NCI-H524 (cell line): ENCODE data around the gene ECM1.
A peak's percentile ranks its signal among the peaks of the same experiment; 100 is the strongest.

Experiments
- DNase-seq, 2 experiments: peaks; one replicate each; lab custom pipeline; 2025; lab: John Stamatoyannopoulos, UW

ECM1 gene

DNA sequence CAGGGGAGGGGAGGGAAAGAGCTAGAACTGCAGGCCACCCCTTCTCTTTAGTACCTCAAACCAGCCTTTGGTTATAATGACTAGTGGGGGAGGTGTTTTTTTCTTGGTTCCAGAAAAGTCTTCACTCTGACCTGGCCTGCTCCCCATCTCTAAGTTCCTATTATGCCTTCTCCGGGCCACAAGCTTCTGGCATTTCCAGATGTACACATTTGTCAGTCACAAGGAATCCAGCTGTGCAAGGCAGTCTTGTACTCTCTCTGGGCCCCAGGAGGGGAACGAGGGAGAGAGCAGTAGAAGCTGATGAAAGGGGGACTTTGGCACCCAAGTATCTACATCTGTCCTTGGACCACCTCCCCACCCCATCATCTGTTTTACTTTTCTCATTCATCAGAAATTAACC, 4.9 kb downstream of the ECM1 start:
- no peak for DNase-seq

GRCh38 chr1:150513351-150513791, 5.5 kb downstream of the ECM1 start:
- DNase-seq: peak; percentile 26 to 55

- DNase-seq: no peak
Observed at GRCh38 chr1:150514260-150514659, 6.4 kb downstream of the ECM1 start.

- no peak for DNase-seq
Observed at GRCh38 chr1:150514913-150515327, 7.0 kb downstream of the ECM1 start.

GRCh38 chr1:150515328-150516049, 7.6 kb downstream of the ECM1 start, which contains the start of gene FALEC:
FALEC (plus strand) TSS chr1:150515752.
- peak; percentile 90 to 94 for DNase-seq

DNA sequence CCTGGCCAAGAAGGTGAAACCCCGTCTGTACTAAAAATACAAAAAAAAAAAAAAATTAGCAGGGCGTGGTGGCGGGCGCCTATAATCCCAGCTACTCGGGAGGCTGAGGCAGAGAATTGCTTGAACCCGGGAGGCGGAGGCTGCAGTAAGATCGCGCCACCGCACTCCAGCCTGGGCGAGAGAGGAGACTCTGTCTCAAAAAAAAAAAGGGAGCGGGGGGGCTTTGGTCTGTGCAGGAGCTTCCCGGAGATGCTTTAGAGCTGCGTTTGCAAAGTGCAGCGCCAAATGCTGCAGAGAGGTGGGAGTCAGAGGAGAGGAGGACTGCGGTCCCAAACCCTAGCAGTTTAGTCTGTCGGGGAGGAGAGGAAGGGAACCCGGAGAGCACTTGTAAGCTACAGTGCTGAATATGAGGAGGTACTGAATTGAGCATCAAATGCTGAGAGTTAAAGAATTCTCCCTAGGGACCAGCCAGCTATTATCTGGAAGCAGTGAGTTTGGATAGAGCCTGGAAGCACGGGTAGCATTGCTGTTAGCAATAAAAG, 8.2 kb downstream of the ECM1 start:
- peak; percentile 31 to 37 for DNase-seq

- no peak for DNase-seq
Observed at GRCh38 chr1:150516616-150517015, 8.7 kb downstream of the ECM1 start.

- DNase-seq: no peak
Observed at GRCh38 chr1:150521196-150521968, 13.5 kb downstream of the ECM1 start.

GRCh38 chr1:150525348-150525747, 17.4 kb downstream of the ECM1 start:
- no peak for DNase-seq

DNA sequence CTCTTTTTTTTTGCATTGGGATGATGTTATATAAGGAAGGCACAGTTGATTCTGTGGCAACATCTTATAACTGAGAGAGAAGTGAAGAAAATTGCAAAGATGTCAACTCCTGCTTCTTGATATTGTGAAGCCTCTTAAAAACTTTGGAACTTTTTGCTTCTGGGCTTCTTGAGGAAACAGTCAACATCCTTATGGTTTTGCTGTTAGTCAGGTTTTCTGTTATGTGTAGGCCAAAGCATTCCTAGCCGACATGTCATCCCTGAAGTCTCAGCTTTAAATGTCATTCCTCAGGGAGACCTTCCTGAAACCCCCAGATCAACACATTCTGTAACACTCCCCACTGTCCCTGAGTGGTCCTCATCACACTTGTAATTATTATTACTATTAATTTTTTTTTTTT, 20.3 kb downstream of the ECM1 start:
- DNase-seq: no peak

DNA sequence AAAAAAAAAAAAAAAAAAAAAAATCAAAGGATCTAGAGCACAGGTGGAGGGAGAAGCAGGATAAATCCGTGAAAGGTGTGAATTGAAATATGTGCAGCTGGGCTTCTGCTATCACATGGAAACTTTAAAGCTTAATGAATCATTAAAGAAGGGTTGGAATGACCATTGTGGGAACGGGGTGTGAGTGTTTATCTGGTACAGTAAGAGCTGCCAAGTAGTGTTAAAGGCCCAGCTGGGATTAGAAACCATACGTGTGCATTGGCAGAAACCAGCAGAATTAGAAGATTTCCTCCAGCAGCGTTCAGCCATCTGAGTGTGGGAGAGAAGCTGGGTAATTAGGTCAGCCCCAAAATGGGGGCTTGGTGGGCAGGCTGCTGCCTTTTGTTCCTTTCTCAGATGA, 21.1 kb downstream of the ECM1 start:
- DNase-seq: no peak

DNA sequence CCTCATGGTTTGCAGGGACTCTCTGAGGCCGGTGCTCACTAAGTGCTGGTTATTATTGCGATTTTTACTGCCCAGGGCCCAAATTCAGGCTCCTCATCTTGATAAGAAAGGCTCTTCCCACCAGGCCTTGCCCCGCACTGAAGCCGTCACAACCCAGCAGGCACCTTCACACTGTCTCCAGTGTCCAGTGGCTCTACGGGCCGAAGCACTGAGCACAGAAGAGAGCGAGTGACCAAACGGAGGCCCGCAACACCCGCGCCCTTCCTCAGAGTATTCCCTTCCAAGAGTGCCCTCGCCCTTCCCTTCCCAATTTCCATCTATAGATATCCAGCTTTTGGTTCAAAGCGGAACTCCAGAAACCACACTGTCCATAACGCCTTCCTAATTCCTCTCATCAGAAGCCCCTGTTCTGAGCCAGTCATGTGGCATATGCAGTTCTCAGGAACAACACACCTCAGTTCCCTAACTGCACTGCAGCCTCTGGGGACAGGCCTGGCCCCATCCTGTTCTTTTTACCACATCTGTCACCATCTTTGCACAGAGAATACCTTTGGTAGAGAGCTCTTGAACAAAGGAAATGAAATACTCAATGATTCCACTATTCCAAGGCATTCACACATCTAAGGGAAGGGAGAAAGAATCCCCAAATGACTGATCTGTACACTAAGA, 22.7 kb downstream of the ECM1 start:
- no peak for DNase-seq

- DNase-seq: no peak
Observed at GRCh38 chr1:150532860-150533259, 25.0 kb downstream of the ECM1 start.

DNA sequence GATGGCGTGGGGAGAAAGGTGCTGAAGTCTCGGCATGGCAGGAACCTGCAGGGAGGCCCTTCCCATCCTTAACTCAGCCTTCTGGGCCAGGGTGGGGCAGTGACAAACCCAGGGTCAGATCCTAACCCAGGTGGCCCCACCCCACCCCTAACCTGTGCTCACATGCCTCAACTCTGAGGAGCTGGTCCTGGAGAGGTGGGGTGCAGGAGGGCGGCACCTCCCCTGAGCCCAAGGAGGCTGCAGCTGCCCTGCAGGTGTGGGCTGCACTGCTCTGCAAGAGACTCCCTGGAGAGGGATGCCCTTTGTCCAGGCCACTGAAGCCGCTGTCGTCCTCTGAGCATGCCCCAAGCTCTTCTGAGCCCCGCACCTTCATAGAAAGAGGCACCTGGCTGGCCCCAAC, 26.1 kb downstream of the ECM1 start:
- no peak for DNase-seq

- no peak for DNase-seq
Observed at GRCh38 chr1:150535511-150536287, 27.8 kb downstream of the ECM1 start.

GRCh38 chr1:150536836-150537731, 29.2 kb downstream of the ECM1 start:
- DNase-seq: no peak

- no peak for DNase-seq
Observed at GRCh38 chr1:150537732-150538684, 30.1 kb downstream of the ECM1 start.

DNA sequence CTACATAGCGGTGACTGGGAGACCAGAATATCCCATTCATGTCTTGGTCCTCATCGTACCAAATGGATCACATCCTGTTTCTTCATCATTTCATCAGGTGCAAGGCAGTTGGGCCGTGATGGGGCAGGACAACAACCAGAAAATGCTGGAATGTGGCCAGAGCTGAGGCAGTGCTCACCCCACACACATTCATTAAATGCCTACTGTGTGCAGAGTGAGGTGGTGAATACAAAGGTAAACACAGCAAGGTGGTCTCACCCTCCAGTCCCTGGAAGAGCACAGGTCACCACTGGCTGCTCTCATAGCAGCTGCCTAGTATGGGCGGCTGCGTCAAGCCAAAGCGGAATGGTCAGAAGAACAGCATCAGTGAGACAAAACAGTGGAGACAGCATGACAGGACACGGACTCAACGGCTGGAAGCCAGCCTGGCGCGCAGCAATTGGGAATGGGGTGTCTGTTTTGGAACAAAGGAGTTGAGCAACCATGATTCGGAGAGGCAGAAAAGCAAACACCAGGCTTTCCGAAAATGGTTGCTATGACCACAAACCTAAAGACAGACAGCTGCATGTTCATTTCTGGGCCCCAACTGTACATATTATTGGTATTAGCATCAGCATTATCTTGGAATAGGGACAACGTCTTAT, 35.7 kb downstream of the ECM1 start:
- no peak for DNase-seq

DNA sequence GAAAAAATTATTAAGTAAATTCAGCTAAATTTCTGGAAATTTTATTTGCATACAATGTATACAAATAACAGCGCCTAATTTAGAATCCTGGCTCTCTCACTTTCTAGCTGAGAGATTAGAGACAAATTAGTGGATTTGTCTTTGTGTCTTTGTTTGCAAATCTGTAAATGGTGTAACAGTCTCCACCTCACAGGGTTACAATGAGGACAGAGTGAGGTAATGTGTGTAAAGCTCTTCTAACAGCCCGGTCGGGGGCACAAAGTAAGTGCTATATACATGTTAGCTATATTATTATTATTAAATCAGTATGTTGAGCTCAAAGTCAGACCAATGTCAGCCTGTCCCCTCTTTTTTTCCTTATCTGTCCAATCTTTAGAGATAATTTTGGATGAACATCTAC, 36.3 kb downstream of the ECM1 start:
- DNase-seq: no peak
